ENCODE measurements around the gene CST4. TPM values are rescaled to one million over a fixed set of nuclear protein-coding genes. Genes with fewer than 3 reads are reported as not detected.
A peak's percentile ranks its signal among the peaks of the same experiment; 100 is the strongest.
"Not testable (repeated sequence)": the region's sequence is repeated elsewhere in the genome, so short reads cannot be mapped to it uniquely, and the experiment has no call there.

CST4 gene
- total RNA-seq, 4 donors from 2014 or later = not detected

- Histone ChIP-seq H3K9me3 (no peaks in the 10 kb centered on the region), H3K4me1 (no peaks in the 10 kb centered on the region), H3K27me3 (peaks cover 0 to 4% (median 0%) of the 10 kb centered on the region in 4 donors), H3K27ac (no peak overlapping the region), H3K36me3 (no peaks in the 10 kb centered on the region), H3K4me3 (no peak overlapping the region)
- TF ChIP-seq CTCF (IDR thresholded peaks at IDR 0.05) (no peak), POLR2A (IDR thresholded peaks at IDR 0.05) (no peak)
- intact Hi-C loops (cut with DNase I) = no loop called here
- no peak for DNase-seq
- WGBS, 2 donors = 74 to 79% methylated on average over 7 of the region's 7 CpGs
Observed at GRCh38 chr20:23667666-23668065, 21.2 kb downstream of the CST4 start.

GRCh38 chr20:23666698-23667097, 22.1 kb downstream of the CST4 start:
- 37 to 46% methylated on average over 2 of the region's 3 CpGs for WGBS, 2 donors
- DNase-seq = no peak
- H3K4me1 ChIP-seq = no peaks in the 10 kb centered on the region
- no peak overlapping the region for H3K4me3 ChIP-seq
- H3K27me3 ChIP-seq = peaks cover 0 to 4% (median 0%) of the 10 kb centered on the region in 4 donors
- no peaks in the 10 kb centered on the region for H3K36me3 ChIP-seq
- TF ChIP-seq POLR2A (IDR thresholded peaks at IDR 0.05) = no peak
- H3K27ac ChIP-seq = no peak overlapping the region
- no peaks in the 10 kb centered on the region for H3K9me3 ChIP-seq
- intact Hi-C loops (cut with DNase I) = no loop called here

- H3K27ac ChIP-seq = no peak overlapping the region
- no peak for DNase-seq
- H3K36me3 ChIP-seq = no peaks in the 10 kb centered on the region
- intact Hi-C loops (cut with DNase I) = no loop called here
- no peaks in the 10 kb centered on the region for H3K4me1 ChIP-seq
- H3K27me3 ChIP-seq = peaks cover 0 to 4% (median 0%) of the 10 kb centered on the region in 4 donors
- 93 to 94% methylated on average over 4 of the region's 4 CpGs for WGBS, 2 donors
- peak in 1 of 6 experiments; percentile 11 for TF ChIP-seq CTCF (IDR thresholded peaks at IDR 0.05)
- no peak for TF ChIP-seq POLR2A (IDR thresholded peaks at IDR 0.05)
- H3K4me3 ChIP-seq = no peak overlapping the region
- no peaks in the 10 kb centered on the region for H3K9me3 ChIP-seq
Observed at GRCh38 chr20:23666189-23666588, 22.6 kb downstream of the CST4 start.

DNA sequence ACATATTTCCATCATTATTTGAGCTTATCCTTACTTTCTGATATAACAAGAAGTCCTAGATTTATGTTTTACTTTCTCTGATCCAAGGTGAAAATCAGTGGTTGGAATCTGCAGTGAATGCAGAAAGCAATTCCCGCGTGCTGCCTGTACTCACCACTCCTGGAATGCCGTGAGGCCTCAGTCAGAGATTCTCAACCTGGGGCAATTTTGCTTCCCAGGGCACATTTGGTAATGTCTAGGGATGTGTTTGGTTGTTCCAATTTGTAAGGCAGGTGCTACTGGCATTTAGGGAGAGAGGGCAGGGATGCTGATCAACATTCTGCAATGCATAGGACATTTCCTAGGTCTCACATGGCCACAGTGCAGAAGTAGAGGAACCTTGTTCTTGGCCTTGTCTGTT, 23.9 kb downstream of the CST4 start:
- WGBS, 2 donors = 91 to 94% methylated on average over 3 of the region's 3 CpGs

GRCh38 chr20:23664046-23664445, 24.8 kb downstream of the CST4 start:
- 63 to 78% methylated on average over 4 of the region's 4 CpGs for WGBS, 2 donors
- DNase-seq; H3K27me3 ChIP-seq; H3K9me3 ChIP-seq; H3K36me3 ChIP-seq; H3K4me3 ChIP-seq; H3K27ac ChIP-seq; intact Hi-C loops (cut with DNase I): not testable (repeated sequence)
- H3K4me1 ChIP-seq = peaks cover 0 to 16% (median 0%) of the 10 kb centered on the region in 3 donors

More for the DNA sequence above, 23.9 kb downstream of the CST4 start:
- H3K36me3 ChIP-seq = no peaks in the 10 kb centered on the region
- no peak overlapping the region for H3K4me3 ChIP-seq
- H3K4me1 ChIP-seq = peaks cover 0 to 9% (median 0%) of the 10 kb centered on the region in 3 donors
- TF ChIP-seq POLR2A (IDR thresholded peaks at IDR 0.05) (no peak), CTCF (IDR thresholded peaks at IDR 0.05) (no peak)
- intact Hi-C loops (cut with DNase I) = no loop called here
- DNase-seq = no peak
- H3K27ac ChIP-seq = no peak overlapping the region
- H3K9me3 ChIP-seq = no peaks in the 10 kb centered on the region
- H3K27me3 ChIP-seq = peaks cover 0 to 4% (median 0%) of the 10 kb centered on the region in 4 donors

DNA sequence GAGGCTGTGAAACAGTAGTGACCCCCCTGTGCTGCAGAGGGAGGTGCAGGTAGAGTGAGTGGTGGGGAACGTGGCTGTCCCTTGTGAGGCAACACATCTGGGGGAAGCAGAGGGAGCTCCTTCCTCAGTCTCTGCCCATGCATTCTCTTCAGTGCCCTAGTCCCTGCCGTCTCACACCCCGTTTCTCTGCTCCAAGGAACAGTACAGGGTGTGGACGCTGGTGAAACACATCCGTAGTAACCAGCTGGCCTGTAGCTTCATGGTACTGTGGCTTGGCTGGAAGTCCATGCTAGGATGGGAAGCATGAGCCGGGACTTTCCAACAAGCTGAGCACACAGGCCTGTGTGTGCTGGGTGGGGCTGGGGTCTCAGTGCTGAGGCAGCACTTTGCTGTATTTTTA, 25.7 kb downstream of the CST4 start:
- Histone ChIP-seq H3K27me3 (peaks cover 0 to 4% (median 0%) of the 10 kb centered on the region in 4 donors), H3K36me3 (no peaks in the 10 kb centered on the region), H3K4me1 (peaks cover 0 to 16% (median 0%) of the 10 kb centered on the region in 3 donors), H3K27ac (no peak overlapping the region), H3K4me3 (no peak overlapping the region), H3K9me3 (no peaks in the 10 kb centered on the region)
- no peak for DNase-seq
- no peak for TF ChIP-seq CTCF (IDR thresholded peaks at IDR 0.05)
- no peak for TF ChIP-seq POLR2A (IDR thresholded peaks at IDR 0.05)
- intact Hi-C loops (cut with DNase I) = no loop called here
- 54 to 61% methylated on average over 5 to 6 of the region's 6 CpGs for WGBS, 2 donors

Measured in esophagus squamous epithelium (tissue), 5 donors.